CD4-positive, alpha-beta T cell (primary cell): ENCODE results near the gene AP1G1. TPM values are rescaled to one million over a fixed set of nuclear protein-coding genes. Genes with fewer than 3 reads are reported as not detected.
"Not testable (repeated sequence)": the region's sequence is repeated elsewhere in the genome, so short reads cannot be mapped to it uniquely, and the experiment has no call there.

ENCODE experiments used
- ATAC-seq: fragments of 200-7000 bp; cut with Tn5 transposase; one replicate; pipeline ENCODE4 v1.10.0; 2022; ENCODE audit warnings: mild to moderate bottlenecking; ENCODE audit not compliant: poor library complexity
- CTCF ChIA-PET: fragments of 350-600 bp; sonication (Branson Sonifier 250); formaldehyde crosslinking; loops from one replicate; lab custom pipeline; 2021; ENCODE audit warnings: antibody characterized with exemption, inconsistent platforms; lab: Charles Lee
- POLR2A ChIA-PET: fragments of 350-600 bp; sonication (Branson Sonifier 250); formaldehyde crosslinking; loops from one replicate; lab custom pipeline; 2021; ENCODE audit warnings: antibody characterized with exemption, inconsistent platforms; lab: Charles Lee
- DNase-seq, 14 experiments: peaks; one replicate each; pipeline ENCODE4 v3.0.0-alpha.2; 2013 to 2020; ENCODE audit warnings: mixed read lengths in 2 of 14
- H3K27ac ChIP-seq, 2 donors: one replicate each; pipeline versions ENCODE4 v1.5.1 to v1.7.0; 2013; ENCODE audit warnings: low read length in 2 of 2, low read depth in 1 of 2, mild to moderate bottlenecking in 1 of 2
- H3K27me3 ChIP-seq, 2 experiments: 1 replicate in 1 of 2; 2 replicates in 1 of 2; pipeline versions ENCODE4 v1.6.1 to v1.7.0; 2013; ENCODE audit warnings: low read length in 2 of 2, control low read depth in 1 of 2, mild to moderate bottlenecking in 1 of 2, moderate library complexity in 1 of 2; ENCODE audit not compliant: insufficient read depth in 2 of 2, control insufficient read depth in 1 of 2
- H3K36me3 ChIP-seq: one replicate; pipeline ENCODE4 v1.6.1; 2013; ENCODE audit warnings: low read length, control low read depth; ENCODE audit not compliant: insufficient read depth
- H3K4me1 ChIP-seq: one replicate; pipeline ENCODE4 v1.6.1; 2013; ENCODE audit warnings: low read length, control low read depth; ENCODE audit not compliant: insufficient read depth
- H3K4me3 ChIP-seq: one replicate; pipeline ENCODE4 v1.5.1; 2013; ENCODE audit warnings: mild to moderate bottlenecking, low read length, moderate library complexity
- H3K9me3 ChIP-seq, 2 experiments: 1 replicate in 1 of 2; 2 replicates in 1 of 2; pipeline versions ENCODE4 v1.6.1 to v1.7.0; 2013; ENCODE audit warnings: low read length in 2 of 2, mild to moderate bottlenecking in 2 of 2, control low read depth in 1 of 2, moderate library complexity in 1 of 2; ENCODE audit not compliant: control insufficient read depth in 1 of 2, insufficient read depth in 1 of 2
- H3K27ac Mint-ChIP-seq: one replicate; pipeline ENCODE4 v1.8.0; 2020; ENCODE audit warnings: mixed read lengths
- H3K27me3 Mint-ChIP-seq: one replicate; pipeline ENCODE4 v1.8.0; 2021; ENCODE audit warnings: mixed read lengths
- H3K36me3 Mint-ChIP-seq: one replicate; pipeline ENCODE4 v1.8.0; 2021; ENCODE audit warnings: low read depth, mixed read lengths
- H3K4me1 Mint-ChIP-seq: one replicate; pipeline ENCODE4 v1.8.0; 2021; ENCODE audit warnings: low read depth, mixed read lengths
- H3K4me3 Mint-ChIP-seq: one replicate; pipeline ENCODE4 v1.8.0; 2020; ENCODE audit warnings: mild to moderate bottlenecking, mixed read lengths
- H3K9me3 Mint-ChIP-seq: one replicate; pipeline ENCODE4 v1.8.0; 2020; ENCODE audit warnings: mixed read lengths
- intact Hi-C, 2 experiments: fragments of 100-400 bp; cut with DNase I in 1 of 2; cut with micrococcal nuclease in 1 of 2; formaldehyde crosslinking; loops; one replicate each; pipeline versions ENCODE4 v1.15.1 to v1.9.0; 2023 to 2025; cut with DNase I, micrococcal nuclease
- total RNA-seq, 174 experiments: library from RNA in 2 of 174; stranded (reverse) in 2 of 174; gene quantifications; one replicate each; pipeline ENCODE4 v1.2.3 and lab custom pipeline; 2021 to 2026
- TF ChIP-seq, protein P1 (sequence below): fragments of 200-600 bp; IDR thresholded peaks from one replicate; pipeline ENCODE4 v1.8.0; 2022; ENCODE audit warnings: antibody characterized with exemption, mild to moderate bottlenecking

The AP1G1 gene
- total RNA-seq, 2 experiments from 2014 or later = 171 to 175 TPM

DNA sequence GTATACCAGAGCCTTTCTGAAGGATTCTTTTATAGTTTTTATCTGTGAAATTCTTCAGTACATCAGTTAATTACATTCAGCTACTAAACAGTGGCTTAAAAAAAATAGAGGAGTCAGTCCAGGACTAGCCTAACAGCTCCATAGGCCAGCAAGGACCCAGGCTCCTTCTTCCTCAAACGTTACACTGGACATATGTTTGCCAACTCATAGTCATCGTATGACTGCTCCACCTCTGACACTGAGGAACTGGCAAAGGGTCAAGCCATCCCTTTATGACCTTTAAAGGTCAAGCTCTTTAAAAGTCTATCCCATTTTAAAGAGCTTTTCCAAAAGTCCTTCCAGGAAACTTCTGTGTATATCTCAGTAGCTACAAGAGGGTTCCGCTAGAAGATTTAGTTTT is 120.8 kb downstream of the AP1G1 start:
- TF ChIP-seq, protein P1, sequence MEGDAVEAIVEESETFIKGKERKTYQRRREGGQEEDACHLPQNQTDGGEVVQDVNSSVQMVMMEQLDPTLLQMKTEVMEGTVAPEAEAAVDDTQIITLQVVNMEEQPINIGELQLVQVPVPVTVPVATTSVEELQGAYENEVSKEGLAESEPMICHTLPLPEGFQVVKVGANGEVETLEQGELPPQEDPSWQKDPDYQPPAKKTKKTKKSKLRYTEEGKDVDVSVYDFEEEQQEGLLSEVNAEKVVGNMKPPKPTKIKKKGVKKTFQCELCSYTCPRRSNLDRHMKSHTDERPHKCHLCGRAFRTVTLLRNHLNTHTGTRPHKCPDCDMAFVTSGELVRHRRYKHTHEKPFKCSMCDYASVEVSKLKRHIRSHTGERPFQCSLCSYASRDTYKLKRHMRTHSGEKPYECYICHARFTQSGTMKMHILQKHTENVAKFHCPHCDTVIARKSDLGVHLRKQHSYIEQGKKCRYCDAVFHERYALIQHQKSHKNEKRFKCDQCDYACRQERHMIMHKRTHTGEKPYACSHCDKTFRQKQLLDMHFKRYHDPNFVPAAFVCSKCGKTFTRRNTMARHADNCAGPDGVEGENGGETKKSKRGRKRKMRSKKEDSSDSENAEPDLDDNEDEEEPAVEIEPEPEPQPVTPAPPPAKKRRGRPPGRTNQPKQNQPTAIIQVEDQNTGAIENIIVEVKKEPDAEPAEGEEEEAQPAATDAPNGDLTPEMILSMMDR = no peak
- H3K4me1 ChIP-seq = no peaks in the 10 kb centered on the region
- DNase-seq (no peak), ATAC-seq (no peak)
- no peak overlapping the region for H3K27ac ChIP-seq
- H3K27me3 ChIP-seq = no peaks in the 10 kb centered on the region
- no peaks in the 10 kb centered on the region for H3K9me3 ChIP-seq
- no peak overlapping the region for H3K27ac Mint-ChIP-seq
- H3K9me3 Mint-ChIP-seq = no peaks in the 10 kb centered on the region
- POLR2A ChIA-PET = no interaction called here
- no peaks in the 10 kb centered on the region for H3K4me1 Mint-ChIP-seq
- intact Hi-C loops = no loop called here
- no peaks in the 10 kb centered on the region for H3K27me3 Mint-ChIP-seq
- no peak overlapping the region for H3K4me3 ChIP-seq
- CTCF ChIA-PET = no interaction called here
- peaks cover 75% of the 10 kb centered on the region for H3K36me3 Mint-ChIP-seq
- H3K36me3 ChIP-seq = peaks cover 26% of the 10 kb centered on the region
- H3K4me3 Mint-ChIP-seq = no peak overlapping the region

DNA sequence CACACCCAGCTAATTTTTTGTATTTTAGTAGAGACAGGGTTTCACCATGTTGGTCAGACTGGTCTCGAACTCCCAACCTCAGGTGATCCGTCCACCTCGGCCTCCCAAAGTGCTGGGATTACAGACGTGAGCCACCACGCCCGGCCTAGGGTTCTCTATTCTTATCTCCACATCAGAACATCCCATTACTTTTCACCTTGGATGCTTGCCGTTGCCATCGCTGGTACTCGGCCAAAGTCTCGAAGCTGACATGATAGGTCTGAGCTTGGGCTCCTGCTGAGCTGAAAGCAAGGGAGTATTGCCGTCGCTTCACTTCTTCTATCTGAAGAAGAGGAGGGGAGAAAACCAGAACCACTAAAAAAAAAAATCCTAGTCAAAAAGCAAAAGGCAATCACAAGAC is 124.4 kb downstream of the AP1G1 start:
- H3K4me1 Mint-ChIP-seq, DNase-seq, H3K4me1 ChIP-seq, H3K27me3 ChIP-seq, H3K27ac ChIP-seq, H3K9me3 Mint-ChIP-seq, H3K27me3 Mint-ChIP-seq, ATAC-seq, H3K9me3 ChIP-seq, H3K4me3 ChIP-seq, H3K4me3 Mint-ChIP-seq, POLR2A ChIA-PET, H3K27ac Mint-ChIP-seq, CTCF ChIA-PET, intact Hi-C loops: not testable (repeated sequence)
- peaks cover 88% of the 10 kb centered on the region for H3K36me3 Mint-ChIP-seq
- H3K36me3 ChIP-seq = peaks cover 26% of the 10 kb centered on the region

DNA sequence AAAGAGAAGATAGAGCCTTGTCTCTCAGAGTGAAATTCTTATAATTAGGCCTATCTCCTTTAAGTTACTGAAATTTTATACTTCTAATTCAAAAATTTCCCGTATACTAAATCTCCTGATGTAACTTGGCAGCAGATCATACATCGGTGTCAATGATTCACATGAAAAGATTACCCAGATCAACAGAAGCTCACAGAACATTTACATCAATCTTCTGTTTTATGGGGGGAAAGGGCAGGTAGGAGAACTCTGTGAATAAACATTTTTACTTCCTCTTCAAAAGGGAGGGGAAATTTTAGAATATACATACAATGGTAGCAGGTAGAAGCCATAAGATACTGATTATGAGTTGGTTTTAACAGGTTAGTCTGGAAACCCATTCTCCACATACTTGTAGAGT is 127.3 kb downstream of the AP1G1 start:
- ChIA-PET POLR2A (no interaction called here), CTCF (interaction anchor here (0.6 kb wide), 1 partner anchor 232 kb away, joined by 3 read pairs; no protein-coding TSS in a partner anchor)
- Histone ChIP-seq H3K4me1 (no peaks in the 10 kb centered on the region), H3K4me3 (no peak overlapping the region), H3K27me3 (no peaks in the 10 kb centered on the region), H3K36me3 (peaks cover 27% of the 10 kb centered on the region), H3K9me3 (no peaks in the 10 kb centered on the region), H3K27ac (no peak overlapping the region)
- intact Hi-C loops = no loop called here
- Mint-ChIP-seq H3K27ac (no peak overlapping the region), H3K27me3 (no peaks in the 10 kb centered on the region), H3K4me1 (no peaks in the 10 kb centered on the region), H3K4me3 (no peak overlapping the region), H3K9me3 (no peaks in the 10 kb centered on the region), H3K36me3 (peaks cover 83% of the 10 kb centered on the region)
- DNase-seq (no peak), ATAC-seq (no peak)
- TF ChIP-seq, protein P1 = no peak

Other genes with a start within 250 kb of the AP1G1 start
- gene TAT, start 231.7 kb downstream of the AP1G1 start, total RNA-seq = not detected
- gene MARVELD3, start 182.7 kb downstream of the AP1G1 start, total RNA-seq = not detected
- gene PHLPP2, start 84.1 kb downstream of the AP1G1 start, total RNA-seq = 1 to 10 TPM; 7.1 to 7.7 TPM
- 10 to 100 TPM; 61.0 to 61.1 TPM for gene ATXN1L, start 37.1 kb upstream of the AP1G1 start, total RNA-seq
- gene ZNF821, start 75.3 kb upstream of the AP1G1 start, total RNA-seq = 10 to 100 TPM; 17.3 to 18.3 TPM
- 100 to 1,000 TPM; 411 to 412 TPM for gene IST1, start 86.7 kb upstream of the AP1G1 start, total RNA-seq
- gene PKD1L3, start 191.6 kb upstream of the AP1G1 start, total RNA-seq = not detected
- 1 to 10 TPM; 2.5 to 2.7 TPM for gene DHODH, start 199.9 kb upstream of the AP1G1 start, total RNA-seq
- gene HP, start 245.7 kb upstream of the AP1G1 start, total RNA-seq = not detected